ENCODE results near the gene JARID2.

DNA sequence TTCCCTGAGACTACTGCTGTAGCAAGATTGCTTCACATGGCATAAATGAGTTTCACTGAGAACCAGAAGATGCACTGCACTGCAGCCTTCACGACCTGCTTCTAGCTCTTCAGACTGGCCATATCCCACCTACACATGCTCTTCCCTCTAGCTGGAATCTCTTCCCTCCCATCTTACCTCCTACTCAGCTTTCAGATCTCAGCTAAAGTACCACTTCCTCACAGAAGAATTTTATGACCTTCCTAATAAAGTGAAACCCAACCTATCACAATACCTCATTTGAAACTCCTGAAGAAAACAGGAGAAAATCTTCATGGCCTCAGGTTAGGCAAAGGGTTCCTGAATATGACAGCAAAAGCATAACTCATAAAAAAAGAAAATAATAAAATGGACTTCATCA is 317.1 kb downstream of the JARID2 start:
- TF ChIP-seq, protein P1, sequence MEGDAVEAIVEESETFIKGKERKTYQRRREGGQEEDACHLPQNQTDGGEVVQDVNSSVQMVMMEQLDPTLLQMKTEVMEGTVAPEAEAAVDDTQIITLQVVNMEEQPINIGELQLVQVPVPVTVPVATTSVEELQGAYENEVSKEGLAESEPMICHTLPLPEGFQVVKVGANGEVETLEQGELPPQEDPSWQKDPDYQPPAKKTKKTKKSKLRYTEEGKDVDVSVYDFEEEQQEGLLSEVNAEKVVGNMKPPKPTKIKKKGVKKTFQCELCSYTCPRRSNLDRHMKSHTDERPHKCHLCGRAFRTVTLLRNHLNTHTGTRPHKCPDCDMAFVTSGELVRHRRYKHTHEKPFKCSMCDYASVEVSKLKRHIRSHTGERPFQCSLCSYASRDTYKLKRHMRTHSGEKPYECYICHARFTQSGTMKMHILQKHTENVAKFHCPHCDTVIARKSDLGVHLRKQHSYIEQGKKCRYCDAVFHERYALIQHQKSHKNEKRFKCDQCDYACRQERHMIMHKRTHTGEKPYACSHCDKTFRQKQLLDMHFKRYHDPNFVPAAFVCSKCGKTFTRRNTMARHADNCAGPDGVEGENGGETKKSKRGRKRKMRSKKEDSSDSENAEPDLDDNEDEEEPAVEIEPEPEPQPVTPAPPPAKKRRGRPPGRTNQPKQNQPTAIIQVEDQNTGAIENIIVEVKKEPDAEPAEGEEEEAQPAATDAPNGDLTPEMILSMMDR (IDR thresholded peaks at IDR 0.05), result no peak
- TF ChIP-seq POLR2A (IDR thresholded peaks at IDR 0.05), result no peak

All from heart left ventricle (tissue), 13 donors.